ENCODE results near the gene VEPH1. TPM values are rescaled to one million over a fixed set of nuclear protein-coding genes. Genes with fewer than 3 reads are reported as not detected.

Gene VEPH1
- total RNA-seq, 4 donors from 2014 or later: 0.59 to 4.7 (median 2.7) TPM

- DNase-seq (ENCODE audit: low spot score in 2 of 2): no peak
- intact Hi-C loops (cut with DNase I; ENCODE audit: low total_unique reads): no loop called here
- H3K4me3 ChIP-seq (ENCODE audit: low read depth, poor library complexity, severe bottlenecking): no peak overlapping the region
- no peak for TF ChIP-seq CTCF (IDR thresholded peaks at IDR 0.05)
- TF ChIP-seq POLR2A (IDR thresholded peaks at IDR 0.05): no peak
- WGBS, 2 donors: 92 to 95% methylated on average over 3 of the region's 3 CpGs
These were observed 128.3 kb downstream of the VEPH1 start for GRCh38 chr3:157374933-157375332.

GRCh38 chr3:157373783-157374182 lies 129.4 kb downstream of the VEPH1 start:
- H3K4me3 ChIP-seq (ENCODE audit: low read depth, poor library complexity, severe bottlenecking): no peak overlapping the region
- 75 to 78% methylated on average over 6 of the region's 6 CpGs for WGBS, 2 donors
- TF ChIP-seq POLR2A (IDR thresholded peaks at IDR 0.05) (no peak), CTCF (IDR thresholded peaks at IDR 0.05) (no peak)
- DNase-seq (ENCODE audit: low spot score in 2 of 2): no peak
- intact Hi-C loops (cut with DNase I; ENCODE audit: low total_unique reads): no loop called here

GRCh38 chr3:157370867-157371266 lies 132.3 kb downstream of the VEPH1 start:
- WGBS, 2 donors: 50 to 98% methylated on average over 2 of the region's 2 CpGs
- TF ChIP-seq CTCF (IDR thresholded peaks at IDR 0.05) (no peak), POLR2A (IDR thresholded peaks at IDR 0.05) (no peak)
- H3K4me3 ChIP-seq (ENCODE audit: low read depth, poor library complexity, severe bottlenecking): no peak overlapping the region
- intact Hi-C loops (cut with DNase I; ENCODE audit: low total_unique reads): no loop called here
- no peak for DNase-seq (ENCODE audit: low spot score in 2 of 2)

GRCh38 chr3:157369727-157370421 lies 133.3 kb downstream of the VEPH1 start:
- DNase-seq (ENCODE audit: low spot score in 2 of 2): no peak
- intact Hi-C loops (cut with DNase I; ENCODE audit: low total_unique reads): no loop called here
- WGBS, 2 donors: 22 to 31% methylated on average over 4 of the region's 4 CpGs
- TF ChIP-seq CTCF (IDR thresholded peaks at IDR 0.05): no peak
- no peak for TF ChIP-seq POLR2A (IDR thresholded peaks at IDR 0.05)
- H3K4me3 ChIP-seq (ENCODE audit: low read depth, poor library complexity, severe bottlenecking): no peak overlapping the region

- 94% methylated on average over 3 of the region's 3 CpGs for WGBS, 2 donors
- no peak overlapping the region for H3K4me3 ChIP-seq (ENCODE audit: low read depth, poor library complexity, severe bottlenecking)
- intact Hi-C loops (cut with DNase I; ENCODE audit: low total_unique reads): no loop called here
- TF ChIP-seq POLR2A (IDR thresholded peaks at IDR 0.05) (no peak), CTCF (IDR thresholded peaks at IDR 0.05) (no peak)
- DNase-seq (ENCODE audit: low spot score in 2 of 2): no peak
These were observed 135.0 kb downstream of the VEPH1 start for GRCh38 chr3:157368171-157368570.

GRCh38 chr3:157363393-157363792 lies 139.8 kb downstream of the VEPH1 start:
- 86 to 90% methylated on average over 3 of the region's 3 CpGs for WGBS, 2 donors
- intact Hi-C loops (cut with DNase I; ENCODE audit: low total_unique reads): no loop called here
- DNase-seq (ENCODE audit: low spot score in 2 of 2): no peak
- no peak overlapping the region for H3K4me3 ChIP-seq (ENCODE audit: low read depth, poor library complexity, severe bottlenecking)
- TF ChIP-seq CTCF (IDR thresholded peaks at IDR 0.05) (no peak), POLR2A (IDR thresholded peaks at IDR 0.05) (no peak)

Measured in lower leg skin (tissue), 4 donors.